DMS53 (cell line): ENCODE measurements around the gene IREB2.

Experiments
- DNase-seq: peaks from one replicate; lab custom pipeline; 2025; lab: John Stamatoyannopoulos, UW

Gene IREB2

GRCh38 chr15:78405336-78405924 is 32.6 kb upstream of the IREB2 start:
- DNase-seq = no peak

GRCh38 chr15:78406016-78406585 is 31.9 kb upstream of the IREB2 start:
- no peak for DNase-seq

GRCh38 chr15:78407608-78408354 is 30.2 kb upstream of the IREB2 start:
- DNase-seq = no peak

- no peak for DNase-seq
These were observed 29.7 kb upstream of the IREB2 start for GRCh38 chr15:78408355-78408640.

- no peak for DNase-seq
These were observed 29.1 kb upstream of the IREB2 start for GRCh38 chr15:78408961-78409360.

GRCh38 chr15:78411061-78411460 is 27.0 kb upstream of the IREB2 start:
- DNase-seq = no peak

GRCh38 chr15:78414621-78415250 is 23.3 kb upstream of the IREB2 start:
- no peak for DNase-seq

- DNase-seq = peak; percentile 75
These were observed 22.7 kb upstream of the IREB2 start for GRCh38 chr15:78415284-78415683.

GRCh38 chr15:78417754-78418630 is 20.0 kb upstream of the IREB2 start:
- DNase-seq = peak; percentile 50

- no peak for DNase-seq
These were observed 19.3 kb upstream of the IREB2 start for GRCh38 chr15:78418686-78419085.

GRCh38 chr15:78419367-78419766 is 18.6 kb upstream of the IREB2 start:
- DNase-seq = no peak

- no peak for DNase-seq
These were observed 17.8 kb upstream of the IREB2 start for GRCh38 chr15:78420220-78420619.

- DNase-seq = no peak
These were observed 17.2 kb upstream of the IREB2 start for GRCh38 chr15:78420766-78421165.

GRCh38 chr15:78421238-78421965 is 16.6 kb upstream of the IREB2 start:
- no peak for DNase-seq

- peak; percentile 73 for DNase-seq
These were observed 15.3 kb upstream of the IREB2 start for GRCh38 chr15:78422571-78423340.

GRCh38 chr15:78424673-78425072 is 13.3 kb upstream of the IREB2 start:
- DNase-seq = no peak

- no peak for DNase-seq
These were observed 12.4 kb upstream of the IREB2 start for GRCh38 chr15:78425643-78426042.

GRCh38 chr15:78426300-78426699 is 11.7 kb upstream of the IREB2 start:
- DNase-seq = no peak

GRCh38 chr15:78427953-78428352 is 10.1 kb upstream of the IREB2 start:
- DNase-seq = no peak

- DNase-seq = peak; percentile 77
These were observed 8.5 kb upstream of the IREB2 start for GRCh38 chr15:78429477-78429876.

- no peak for DNase-seq
These were observed 6.1 kb upstream of the IREB2 start for GRCh38 chr15:78431955-78432354.
